H9 (cell line): ENCODE results near the gene MYO5B. TPM values are rescaled to one million over a fixed set of nuclear protein-coding genes. Genes with fewer than 3 reads are reported as not detected.

Experiments
- DNase-seq: peaks from one replicate; pipeline ENCODE4 v3.0.0-alpha.2; 2017
- H2AFZ ChIP-seq: one replicate; pipeline ENCODE4 v1.6.1; 2013; ENCODE audit warnings: mild to moderate bottlenecking, low read length, control low read depth, moderate library complexity
- H2AK5ac ChIP-seq: 2 replicates; pipeline ENCODE4 v1.6.1; 2013; ENCODE audit warnings: low read length, control low read depth, mixed read lengths; ENCODE audit not compliant: insufficient read length
- H2BK120ac ChIP-seq: one replicate; pipeline ENCODE4 v1.6.1; 2013; ENCODE audit warnings: low read depth, mild to moderate bottlenecking, low read length, control low read depth, inconsistent platforms; ENCODE audit not compliant: poor library complexity, severe bottlenecking
- H2BK12ac ChIP-seq: 2 replicates; pipeline ENCODE4 v1.6.1; 2013; ENCODE audit warnings: low read length, control low read depth, mixed read lengths, low read depth; ENCODE audit not compliant: insufficient read length
- H2BK15ac ChIP-seq: 2 replicates; pipeline ENCODE4 v1.6.1; 2013; ENCODE audit warnings: low read depth, low read length, control low read depth
- H2BK20ac ChIP-seq: one replicate; pipeline ENCODE4 v1.6.1; 2013; ENCODE audit warnings: low read depth, mild to moderate bottlenecking, low read length, control low read depth, inconsistent platforms; ENCODE audit not compliant: poor library complexity, severe bottlenecking
- H2BK5ac ChIP-seq: 2 replicates; pipeline ENCODE4 v1.6.1; 2013; ENCODE audit warnings: low read length, control low read depth, mixed read lengths; ENCODE audit not compliant: insufficient read length
- H3K14ac ChIP-seq: 2 replicates; pipeline ENCODE4 v1.6.1; 2013; ENCODE audit warnings: low read length, control low read depth; ENCODE audit not compliant: insufficient read depth
- H3K18ac ChIP-seq: 2 replicates; pipeline ENCODE4 v1.6.1; 2013; ENCODE audit warnings: low read depth, mild to moderate bottlenecking, mixed read lengths, low read length, control low read depth; ENCODE audit not compliant: insufficient read length
- H3K23ac ChIP-seq: 2 replicates; pipeline ENCODE4 v1.6.1; 2013; ENCODE audit warnings: low read length, control low read depth, mixed read lengths, low read depth; ENCODE audit not compliant: insufficient read length
- H3K23me2 ChIP-seq: 2 replicates; pipeline ENCODE4 v1.6.1; 2013; ENCODE audit warnings: low read depth, mild to moderate bottlenecking, mixed read lengths, low read length, control low read depth; ENCODE audit not compliant: insufficient read length, poor library complexity, severe bottlenecking
- H3K27ac ChIP-seq: 2 replicates; pipeline ENCODE4 v1.5.1; 2013; ENCODE audit warnings: low read length, control low read depth, mixed read lengths, low read depth; ENCODE audit not compliant: insufficient read length
- H3K27me3 ChIP-seq: 2 replicates; pipeline ENCODE4 v1.6.1; 2013; ENCODE audit warnings: low read length, control low read depth, inconsistent platforms; ENCODE audit not compliant: insufficient read depth
- H3K4ac ChIP-seq: 2 replicates; pipeline ENCODE4 v1.6.1; 2013; ENCODE audit warnings: low read depth, mild to moderate bottlenecking, control low read depth, inconsistent platforms, low read length, moderate library complexity
- H3K4me1 ChIP-seq: 2 replicates; pipeline ENCODE4 v1.6.1; 2013; ENCODE audit warnings: low read length, control low read depth, inconsistent platforms; ENCODE audit not compliant: insufficient read depth
- H3K4me2 ChIP-seq: 2 replicates; pipeline ENCODE4 v1.6.1; 2013; ENCODE audit warnings: low read length, control low read depth, mixed read lengths; ENCODE audit not compliant: insufficient read length, insufficient read depth
- H3K56ac ChIP-seq: 2 replicates; pipeline ENCODE4 v1.6.1; 2013; ENCODE audit warnings: low read depth, mild to moderate bottlenecking, mixed read lengths, low read length, control low read depth; ENCODE audit not compliant: insufficient read length
- H3K79me1 ChIP-seq: 2 replicates; pipeline ENCODE4 v1.6.1; 2013; ENCODE audit warnings: low read depth, mild to moderate bottlenecking, moderate library complexity, low read length, control low read depth, inconsistent platforms; ENCODE audit not compliant: insufficient read depth, poor library complexity, severe bottlenecking
- H3K79me2 ChIP-seq: 2 replicates; pipeline ENCODE4 v1.6.1; 2013; ENCODE audit warnings: low read length, control low read depth, inconsistent platforms; ENCODE audit not compliant: insufficient read depth
- H3K9ac ChIP-seq: 2 replicates; pipeline ENCODE4 v1.6.1; 2013; ENCODE audit warnings: low read length, control low read depth, mixed read lengths; ENCODE audit not compliant: insufficient read length; ENCODE audit errors: extremely low read depth
- H3K9me3 ChIP-seq: one replicate; pipeline ENCODE4 v1.6.1; 2013; ENCODE audit warnings: low read depth, low read length, inconsistent platforms; ENCODE audit not compliant: control insufficient read depth
- H3T11ph ChIP-seq: one replicate; pipeline ENCODE4 v1.6.1; 2013; ENCODE audit warnings: mild to moderate bottlenecking, low read length, control low read depth, inconsistent platforms
- H4K20me1 ChIP-seq: one replicate; pipeline ENCODE4 v1.6.1; 2013; ENCODE audit not compliant: control insufficient read depth, insufficient read length, insufficient read depth
- H4K5ac ChIP-seq: 2 replicates; pipeline ENCODE4 v1.6.1; 2013; ENCODE audit warnings: low read depth, mild to moderate bottlenecking, mixed read lengths, low read length, control low read depth; ENCODE audit not compliant: insufficient read length
- H4K8ac ChIP-seq: replicated peaks from 2 replicates; pipeline ENCODE4 v1.6.1; 2013; ENCODE audit warnings: low read length, control low read depth, mixed read lengths, low read depth; ENCODE audit not compliant: insufficient read length
- H4K91ac ChIP-seq: 2 replicates; pipeline ENCODE4 v1.6.1; 2013; ENCODE audit warnings: low read depth, mild to moderate bottlenecking, moderate library complexity, mixed read lengths, low read length, control low read depth; ENCODE audit not compliant: insufficient read length
- H3K27ac Mint-ChIP-seq, 3 experiments: 2 replicates in 2 of 3; 3 replicates in 1 of 3; pipeline ENCODE4 v1.8.0; 2020 to 2021; ENCODE audit warnings: mixed read lengths in 3 of 3, mild to moderate bottlenecking in 1 of 3, moderate library complexity in 1 of 3
- H3K27me3 Mint-ChIP-seq: 2 replicates; pipeline ENCODE4 v1.8.0; 2021; ENCODE audit warnings: low read depth, mild to moderate bottlenecking, moderate library complexity, mixed read lengths
- H3K36me3 Mint-ChIP-seq, 3 experiments: 2 replicates in 2 of 3; 3 replicates in 1 of 3; pipeline ENCODE4 v1.8.0; 2020 to 2021; ENCODE audit warnings: low read depth in 3 of 3, mixed read lengths in 3 of 3; ENCODE audit not compliant: insufficient read depth in 1 of 3
- H3K4me1 Mint-ChIP-seq, 2 experiments: 2 replicates each; pipeline ENCODE4 v1.8.0; 2020; ENCODE audit warnings: mixed read lengths in 2 of 2
- H3K4me3 Mint-ChIP-seq, 2 experiments: 2 replicates in 1 of 2; 3 replicates in 1 of 2; pipeline ENCODE4 v1.8.0; 2020 to 2021; ENCODE audit warnings: mild to moderate bottlenecking in 2 of 2, mixed read lengths in 2 of 2, moderate library complexity in 1 of 2
- H3K9me3 Mint-ChIP-seq, 2 experiments: 2 replicates in 1 of 2; 3 replicates in 1 of 2; pipeline ENCODE4 v1.8.0; 2020; ENCODE audit warnings: mild to moderate bottlenecking in 2 of 2, mixed read lengths in 2 of 2, moderate library complexity in 1 of 2
- CTCF ChIP-seq: fragments of 200-600 bp; sonication (generic); conservative IDR thresholded peaks from 3 replicates; pipeline ENCODE4 v1.8.0; 2021; ENCODE audit warnings: antibody characterized with exemption, mild to moderate bottlenecking
- WGBS: extraction: QIAGEN DNeasy Blood & Tissue Kit; methylation state at CpG from one replicate; pipeline ENCODE4 v1.1.7; 2013; ENCODE audit warnings: missing lambda C conversion rate, low lambda C conversion rate, mixed read lengths; ENCODE audit not compliant: insufficient read length; ENCODE audit errors: extremely low coverage; 5-methylcytosine and 5-hydroxymethylcytosine counted together
- total RNA-seq: library from RNA; stranded (reverse); gene quantifications from 2 replicates; pipeline ENCODE4 v1.2.1, GENCODE V29; 2021

The MYO5B gene
- total RNA-seq, 1 experiment from 2014 or later, result 9.3 TPM

- WGBS, result no CpG with 5 or more reads among the region's 1 CpG
- Histone ChIP-seq H2BK120ac (no peak overlapping the region), H3K9me3 (no peaks in the 10 kb centered on the region), H3T11ph (no peak overlapping the region), H3K18ac (no peak overlapping the region), H3K4me1 (no peaks in the 10 kb centered on the region), H3K27me3 (peaks cover 28% of the 10 kb centered on the region; the same call in 1 of the 2 replicates), H2BK20ac (no peak overlapping the region), H2AFZ (no peak overlapping the region), H4K20me1 (no peaks in the 10 kb centered on the region), H3K4ac (no peak overlapping the region), H3K79me2 (no peaks in the 10 kb centered on the region), H2AK5ac (no peak overlapping the region), H4K5ac (no peak overlapping the region), H3K9ac (no peak overlapping the region), H3K56ac (no peak overlapping the region), H3K4me2 (no peak overlapping the region), H3K27ac (no peak overlapping the region), H4K91ac (no peak overlapping the region), H3K23me2 (peaks cover 17% of the 10 kb centered on the region), H3K23ac (no peak overlapping the region), H4K8ac (no peak overlapping the region), H3K79me1 (no peaks in the 10 kb centered on the region), H2BK15ac (no peak overlapping the region), H2BK5ac (no peak overlapping the region), H3K14ac (no peak overlapping the region), H2BK12ac (no peak overlapping the region)
- H3K27me3 Mint-ChIP-seq, result peaks cover 64% of the 10 kb centered on the region
- H3K36me3 Mint-ChIP-seq, result no peaks in the 10 kb centered on the region
- TF ChIP-seq CTCF, result no peak
- DNase-seq, result no peak
- no peaks in the 10 kb centered on the region for H3K9me3 Mint-ChIP-seq
- H3K4me3 Mint-ChIP-seq, result no peak overlapping the region
- H3K27ac Mint-ChIP-seq, result no peak overlapping the region
- H3K4me1 Mint-ChIP-seq, result peaks cover 15 to 18% of the 10 kb centered on the region in 2 experiments
Measured at GRCh38 chr18:50190926-50191325, 4.0 kb downstream of the MYO5B start.
